22Rv1 (cell line): ENCODE measurements around the gene DENND1A.

Experiments
- H3K27ac ChIP-seq: fragments of 450-650 bp; 2 replicates; pipeline ENCODE4 v1.5.1; 2017
- ZFX ChIP-seq: fragments of 450-650 bp; IDR thresholded peaks from 2 replicates; pipeline ENCODE4 v1.6.1; 2017; ENCODE audit warnings: antibody characterized with exemption, borderline replicate concordance
- TF ChIP-seq, protein P1 (sequence below): fragments of 450-650 bp; IDR thresholded peaks from 2 replicates; pipeline ENCODE4 v1.5.1; 2017; ENCODE audit warnings: mild to moderate bottlenecking

Gene DENND1A

DNA sequence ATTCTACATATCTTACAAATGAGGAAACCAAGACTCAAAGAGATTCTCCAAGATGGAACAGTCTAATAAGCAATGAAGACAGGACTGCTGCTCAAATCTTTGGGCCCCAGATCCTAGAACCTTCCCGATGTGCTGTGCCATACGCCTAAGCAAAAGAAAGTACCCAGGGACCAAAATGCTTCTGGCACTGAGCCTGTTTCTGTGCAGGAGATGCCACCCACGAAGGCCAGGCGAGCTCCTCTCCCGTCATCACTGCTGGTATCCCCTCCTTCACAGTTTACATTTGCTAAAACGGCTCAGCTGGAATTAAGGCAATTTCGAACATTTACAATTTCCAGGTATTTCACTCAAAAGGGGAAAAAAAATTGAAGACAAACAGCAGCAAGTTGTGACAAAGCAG, 277.5 kb downstream of the DENND1A start:
- H3K27ac ChIP-seq = no peak overlapping the region
- TF ChIP-seq, protein P1, sequence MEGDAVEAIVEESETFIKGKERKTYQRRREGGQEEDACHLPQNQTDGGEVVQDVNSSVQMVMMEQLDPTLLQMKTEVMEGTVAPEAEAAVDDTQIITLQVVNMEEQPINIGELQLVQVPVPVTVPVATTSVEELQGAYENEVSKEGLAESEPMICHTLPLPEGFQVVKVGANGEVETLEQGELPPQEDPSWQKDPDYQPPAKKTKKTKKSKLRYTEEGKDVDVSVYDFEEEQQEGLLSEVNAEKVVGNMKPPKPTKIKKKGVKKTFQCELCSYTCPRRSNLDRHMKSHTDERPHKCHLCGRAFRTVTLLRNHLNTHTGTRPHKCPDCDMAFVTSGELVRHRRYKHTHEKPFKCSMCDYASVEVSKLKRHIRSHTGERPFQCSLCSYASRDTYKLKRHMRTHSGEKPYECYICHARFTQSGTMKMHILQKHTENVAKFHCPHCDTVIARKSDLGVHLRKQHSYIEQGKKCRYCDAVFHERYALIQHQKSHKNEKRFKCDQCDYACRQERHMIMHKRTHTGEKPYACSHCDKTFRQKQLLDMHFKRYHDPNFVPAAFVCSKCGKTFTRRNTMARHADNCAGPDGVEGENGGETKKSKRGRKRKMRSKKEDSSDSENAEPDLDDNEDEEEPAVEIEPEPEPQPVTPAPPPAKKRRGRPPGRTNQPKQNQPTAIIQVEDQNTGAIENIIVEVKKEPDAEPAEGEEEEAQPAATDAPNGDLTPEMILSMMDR = no peak
- no peak for TF ChIP-seq ZFX

DNA sequence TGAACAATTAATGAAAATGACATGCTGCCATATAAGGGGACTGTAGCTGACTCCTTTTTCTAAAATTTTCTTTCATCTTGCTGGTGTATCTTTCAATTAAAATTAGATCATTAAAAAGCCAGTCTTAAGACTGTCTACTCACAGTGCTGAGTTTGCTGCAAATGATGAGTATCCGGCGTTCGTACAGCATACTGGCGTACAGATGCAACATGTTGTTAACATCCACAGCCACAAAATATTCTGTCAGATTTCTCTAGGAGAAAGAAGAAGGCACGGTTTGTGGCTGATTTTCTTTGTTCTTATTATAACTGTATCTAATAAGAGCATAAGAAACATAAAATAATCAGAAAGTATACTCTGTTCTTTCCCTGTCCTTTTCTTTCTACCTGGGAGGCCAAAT, 278.1 kb downstream of the DENND1A start:
- no peak overlapping the region for H3K27ac ChIP-seq
- TF ChIP-seq ZFX = no peak
- TF ChIP-seq, protein P1 = no peak

DNA sequence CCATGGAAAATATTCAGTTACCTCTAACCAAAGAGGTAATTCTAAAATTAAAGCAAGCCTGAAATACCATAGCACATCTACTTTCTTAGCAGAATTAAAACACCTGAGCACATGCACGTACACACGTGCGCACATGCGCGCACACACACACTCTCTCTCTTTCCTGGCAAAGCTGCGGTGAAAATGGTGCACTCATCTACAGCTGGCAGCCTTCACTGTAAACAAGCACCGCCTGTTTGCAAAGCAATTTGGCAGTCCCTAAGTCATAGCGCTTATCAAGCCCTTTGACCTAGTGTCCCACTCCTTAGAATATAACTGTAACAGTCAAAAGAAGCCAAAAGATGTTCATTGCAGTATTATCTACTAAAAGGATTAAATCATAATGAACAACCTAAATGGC, 278.7 kb downstream of the DENND1A start:
- H3K27ac ChIP-seq = no peak overlapping the region

DNA sequence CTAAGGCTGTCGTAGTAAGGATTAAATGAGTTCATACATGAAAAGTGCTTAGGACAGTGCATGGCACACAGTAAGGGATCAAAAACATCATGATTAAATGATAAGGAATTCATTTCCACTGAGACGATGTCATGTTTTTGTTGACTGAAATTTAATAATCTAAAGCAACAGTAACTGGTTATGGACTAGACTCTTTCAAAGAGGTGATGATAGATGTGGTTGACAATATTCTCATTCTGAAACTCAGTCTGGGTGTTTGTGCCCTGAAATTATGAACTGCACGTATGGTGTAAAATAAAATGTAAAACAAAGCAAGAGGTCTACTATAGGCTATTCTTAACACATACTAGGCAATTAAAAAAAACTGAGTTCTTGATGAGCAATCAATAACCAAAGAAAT, 280.0 kb downstream of the DENND1A start:
- H3K27ac ChIP-seq = no peak overlapping the region
- no peak for TF ChIP-seq ZFX
- TF ChIP-seq, protein P1 = no peak

More for the DNA sequence above, 278.7 kb downstream of the DENND1A start:
- no peak for TF ChIP-seq ZFX
- TF ChIP-seq, protein P1 = no peak

DNA sequence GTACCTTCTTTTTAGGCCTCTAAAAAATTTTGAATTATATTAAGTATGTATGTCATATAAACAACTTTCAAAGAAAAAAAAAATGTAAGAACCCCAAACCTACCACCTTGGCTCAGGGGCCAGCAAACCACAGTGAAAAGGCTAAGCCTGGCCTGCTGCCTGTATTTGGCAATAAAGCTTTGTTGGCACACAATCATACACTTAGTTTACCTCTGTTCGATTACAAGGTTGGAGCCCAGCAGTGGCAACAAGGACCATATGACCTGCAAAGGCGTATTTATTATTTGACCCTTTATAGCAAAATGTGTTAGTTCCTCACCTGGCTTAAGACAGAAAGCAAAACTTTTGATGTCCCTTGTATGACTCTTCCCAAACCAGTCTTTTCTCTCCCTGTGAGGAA, 282.8 kb downstream of the DENND1A start:
- TF ChIP-seq, protein P1 = no peak
- TF ChIP-seq ZFX = no peak
- no peak overlapping the region for H3K27ac ChIP-seq

DNA sequence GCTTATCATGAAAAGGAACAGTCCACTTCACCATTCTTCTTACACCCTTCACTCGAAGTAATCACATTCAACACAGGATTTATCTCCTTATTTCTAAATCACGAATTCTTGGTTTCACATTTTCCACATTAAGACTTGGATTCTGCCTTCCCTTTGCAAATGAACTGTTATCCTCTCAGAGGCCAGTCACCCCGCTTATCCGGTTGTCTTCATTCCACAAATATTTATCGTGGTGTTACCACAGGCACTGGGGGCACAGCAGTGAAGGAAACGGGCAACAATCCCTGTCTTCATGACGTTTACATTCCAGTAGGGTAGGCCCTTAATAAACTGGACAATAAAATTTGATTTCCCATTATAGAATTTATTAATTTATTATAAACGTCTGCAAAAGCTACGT, 284.2 kb downstream of the DENND1A start:
- no peak overlapping the region for H3K27ac ChIP-seq
- TF ChIP-seq ZFX = no peak
- TF ChIP-seq, protein P1 = no peak

DNA sequence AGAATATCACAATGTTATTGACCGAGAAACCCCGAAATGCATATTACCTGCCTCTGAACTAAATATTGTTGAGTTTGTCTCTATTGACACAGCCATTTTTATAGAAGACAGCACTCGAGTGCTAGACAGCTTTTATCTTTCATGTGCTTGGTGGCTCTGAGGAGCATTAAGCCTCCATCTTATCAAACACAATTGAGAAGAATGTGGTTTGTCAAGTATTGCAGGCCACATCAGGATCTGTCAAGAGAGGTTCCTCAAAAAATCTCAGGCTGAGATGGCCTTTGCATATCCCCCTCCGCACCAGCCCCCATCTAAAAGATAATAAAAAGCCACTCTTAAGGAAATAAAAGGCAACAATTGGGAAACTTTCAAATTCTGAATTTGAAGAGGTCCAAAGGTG, 284.8 kb downstream of the DENND1A start:
- no peak overlapping the region for H3K27ac ChIP-seq
- TF ChIP-seq ZFX = no peak
- TF ChIP-seq, protein P1 = no peak
